Tibial nerve (tissue), 4 donors: ENCODE data around the gene HOXA3.

Source experiments
- CTCF ChIP-seq, 5 experiments: fragments of 200-600 bp in 3 of 5; fragments of 450-650 bp in 2 of 5; sonication (generic) in 3 of 5; IDR thresholded peaks; one replicate each; pipeline ENCODE4 v1.5.1; 2016 to 2019; ENCODE audit warnings: antibody characterized with exemption in 5 of 5, mild to moderate bottlenecking in 3 of 5, moderate library complexity in 2 of 5
- EP300 ChIP-seq, 2 donors: sonication (generic); formaldehyde crosslinking; IDR thresholded peaks; one replicate each; pipeline ENCODE4 v1.6.1; 2017; ENCODE audit warnings: antibody characterized with exemption in 2 of 2, mild to moderate bottlenecking in 1 of 2

DNA sequence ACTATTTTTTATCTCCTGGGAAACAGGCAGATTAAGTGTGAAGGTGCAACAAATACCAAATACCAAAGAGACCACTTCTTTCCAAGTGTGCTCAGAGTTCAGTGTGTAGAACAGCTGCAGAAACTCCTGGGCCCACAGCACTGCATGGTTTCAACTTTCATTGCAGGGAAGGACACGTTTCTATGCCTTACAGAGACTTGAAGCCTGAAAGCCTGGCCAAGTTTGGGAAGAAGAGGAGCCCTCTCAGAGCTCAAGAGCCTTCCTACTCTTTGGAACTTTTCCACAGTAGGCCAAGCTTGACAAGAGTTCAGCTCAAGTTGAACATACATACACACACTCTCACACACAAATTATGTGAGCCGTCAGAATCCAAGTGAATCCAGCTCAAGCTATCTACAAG is 24.3 kb downstream of the HOXA3 start:
- no peak for TF ChIP-seq CTCF (IDR thresholded peaks at IDR 0.05)
- TF ChIP-seq EP300 (IDR thresholded peaks at IDR 0.05) = no peak
